ENCODE results near the gene MOSPD3. TPM values are rescaled to one million over a fixed set of nuclear protein-coding genes. Genes with fewer than 3 reads are reported as not detected.

The MOSPD3 gene
- polyA plus RNA-seq, 3 donors, result 12.7 to 15.5 (median 13.3) TPM

- H3K4me2 ChIP-seq (replicated peaks; ENCODE audit: extremely low read depth, low read length, poor library complexity, severe bottlenecking), result no peak overlapping the region
- Mint-ChIP-seq H3K4me3 (no peak overlapping the region), H3K9me3 (peaks cover 0 to 5% (median under 1%) of the 10 kb centered on the region in 7 donors), H3K36me3 (peaks cover 12 to 45% of the 10 kb centered on the region in 2 donors), H3K27ac (no peak overlapping the region), H3K27me3 (ENCODE audit: low read depth in 3 of 3) (peaks cover 3 to 18% (median 11%) of the 10 kb centered on the region in 3 donors), H3K4me1 (peaks cover 5% of the 10 kb centered on the region)
- peaks cover 2 to 14% of the 10 kb centered on the region in 2 donors for H3K4me1 ChIP-seq (ENCODE audit: control insufficient read depth in 1 of 2, insufficient read depth in 2 of 2, low read length in 2 of 2)
- DNase-seq, result no peak
- no peak overlapping the region for H2AFZ ChIP-seq (ENCODE audit: insufficient read depth, low read depth, low read length, poor library complexity, severe bottlenecking)
- H3K79me2 ChIP-seq (ENCODE audit: insufficient read depth, low read length), result peaks cover 27% of the 10 kb centered on the region
- H3K9ac ChIP-seq (ENCODE audit: insufficient read depth, low read length, poor library complexity, severe bottlenecking), result no peak overlapping the region
- H3K27ac ChIP-seq (ENCODE audit: low read depth in 1 of 2, low read length in 2 of 2), result no peak overlapping the region
- H3K9me3 ChIP-seq (replicated peaks in 1 of 2; ENCODE audit: control insufficient read depth in 1 of 2, insufficient read depth in 1 of 2, low read length in 2 of 2), result no peaks in the 10 kb centered on the region
- H3K27me3 ChIP-seq (ENCODE audit: control insufficient read depth in 2 of 2, insufficient read depth in 2 of 2, low read length in 2 of 2), result peaks cover 0 to 5% of the 10 kb centered on the region in 2 donors
- H3K4me3 ChIP-seq (replicated peaks in 1 of 3; ENCODE audit: low read depth in 2 of 3, low read length in 3 of 3), result no peak overlapping the region
- 99% methylated on average over 14 of the region's 24 CpGs for WGBS (ENCODE audit: insufficient coverage)
- peaks cover 98% of the 10 kb centered on the region for H4K20me1 ChIP-seq (ENCODE audit: insufficient read depth, low read length)
- intact Hi-C loops (cut with micrococcal nuclease), result no loop called here
- peaks cover 95 to 97% of the 10 kb centered on the region in 2 donors for H3K36me3 ChIP-seq (replicated peaks in 1 of 2; ENCODE audit: control insufficient read depth in 1 of 2, insufficient read depth in 2 of 2, low read length in 2 of 2)
- TF ChIP-seq CTCF (IDR thresholded peaks at IDR 0.05), result no peak
These were observed 35.2 kb upstream of the MOSPD3 start for GRCh38 chr7:100577103-100577502.

- Histone ChIP-seq H4K20me1 (ENCODE audit: insufficient read depth, low read length) (peaks cover 98% of the 10 kb centered on the region), H3K4me1 (ENCODE audit: control insufficient read depth in 1 of 2, insufficient read depth in 2 of 2, low read length in 2 of 2) (peaks cover 6 to 14% of the 10 kb centered on the region in 2 donors), H3K4me3 (replicated peaks in 1 of 3; ENCODE audit: low read depth in 2 of 3, low read length in 3 of 3) (no peak overlapping the region), H3K27ac (ENCODE audit: low read depth in 1 of 2, low read length in 2 of 2) (no peak overlapping the region), H3K79me2 (ENCODE audit: insufficient read depth, low read length) (peaks cover 31% of the 10 kb centered on the region), H2AFZ (ENCODE audit: insufficient read depth, low read depth, low read length, poor library complexity, severe bottlenecking) (no peak overlapping the region), H3K4me2 (replicated peaks; ENCODE audit: extremely low read depth, low read length, poor library complexity, severe bottlenecking) (no peak overlapping the region), H3K27me3 (ENCODE audit: control insufficient read depth in 2 of 2, insufficient read depth in 2 of 2, low read length in 2 of 2) (peaks cover 0 to 1% of the 10 kb centered on the region in 2 donors), H3K36me3 (replicated peaks in 1 of 2; ENCODE audit: control insufficient read depth in 1 of 2, insufficient read depth in 2 of 2, low read length in 2 of 2) (peaks cover 95 to 97% of the 10 kb centered on the region in 2 donors), H3K9ac (ENCODE audit: insufficient read depth, low read length, poor library complexity, severe bottlenecking) (no peak overlapping the region), H3K9me3 (replicated peaks in 1 of 2; ENCODE audit: control insufficient read depth in 1 of 2, insufficient read depth in 1 of 2, low read length in 2 of 2) (no peaks in the 10 kb centered on the region)
- no peak overlapping the region for H3K4me3 Mint-ChIP-seq
- intact Hi-C loops (cut with micrococcal nuclease), result no loop called here
- DNase-seq, result no peak
- peaks cover 8% of the 10 kb centered on the region for H3K4me1 Mint-ChIP-seq
- 97% methylated on average over 14 of the region's 14 CpGs for WGBS (ENCODE audit: insufficient coverage)
- peaks cover 0 to 5% (median 0%) of the 10 kb centered on the region in 7 donors for H3K9me3 Mint-ChIP-seq
- peaks cover 8 to 41% of the 10 kb centered on the region in 2 donors for H3K36me3 Mint-ChIP-seq
- no peak for TF ChIP-seq CTCF (IDR thresholded peaks at IDR 0.05)
- no peak overlapping the region for H3K27ac Mint-ChIP-seq
- H3K27me3 Mint-ChIP-seq (ENCODE audit: low read depth in 3 of 3), result peaks cover 1 to 14% (median 7%) of the 10 kb centered on the region in 3 donors
These were observed 34.8 kb upstream of the MOSPD3 start for GRCh38 chr7:100577507-100577906.

Data from CD14-positive monocyte (primary cell).